ENCODE results near the gene FAM151A. TPM values are rescaled to one million over a fixed set of nuclear protein-coding genes. Genes with fewer than 3 reads are reported as not detected.

Gene FAM151A
- total RNA-seq, 1 donor from 2014 or later, result not detected

GRCh38 chr1:54609301-54609921, 13.9 kb downstream of the FAM151A start:
- Mint-ChIP-seq H3K36me3 (ENCODE audit: low read depth, unreplicated experiment) (peaks cover 32% of the 10 kb centered on the region), H3K27me3 (ENCODE audit: unreplicated experiment) (peaks cover 15% of the 10 kb centered on the region), H3K4me1 (ENCODE audit: unreplicated experiment) (peaks cover 27% of the 10 kb centered on the region), H3K9me3 (ENCODE audit: unreplicated experiment) (no peaks in the 10 kb centered on the region), H3K27ac (ENCODE audit: unreplicated experiment) (no peak overlapping the region), H3K4me3 (ENCODE audit: unreplicated experiment) (no peak overlapping the region)
- no peak for DNase-seq (ENCODE audit: low spot score)
- TF ChIP-seq CTCF (IDR thresholded peaks at IDR 0.05; ENCODE audit: unreplicated experiment), result no peak

GRCh38 chr1:54608566-54609230, 14.6 kb downstream of the FAM151A start:
- DNase-seq (ENCODE audit: low spot score), result no peak
- Mint-ChIP-seq H3K4me1 (ENCODE audit: unreplicated experiment) (peaks cover 20% of the 10 kb centered on the region), H3K36me3 (ENCODE audit: low read depth, unreplicated experiment) (peaks cover 32% of the 10 kb centered on the region), H3K27me3 (ENCODE audit: unreplicated experiment) (peaks cover 15% of the 10 kb centered on the region), H3K4me3 (ENCODE audit: unreplicated experiment) (no peak overlapping the region), H3K9me3 (ENCODE audit: unreplicated experiment) (no peaks in the 10 kb centered on the region), H3K27ac (ENCODE audit: unreplicated experiment) (no peak overlapping the region)
- no peak for TF ChIP-seq CTCF (IDR thresholded peaks at IDR 0.05; ENCODE audit: unreplicated experiment)

GRCh38 chr1:54607821-54608565, 15.3 kb downstream of the FAM151A start:
- H3K27me3 Mint-ChIP-seq (ENCODE audit: unreplicated experiment), result peaks cover 15% of the 10 kb centered on the region
- DNase-seq (ENCODE audit: low spot score), result no peak
- no peak overlapping the region for H3K4me3 Mint-ChIP-seq (ENCODE audit: unreplicated experiment)
- no peak for TF ChIP-seq CTCF (IDR thresholded peaks at IDR 0.05; ENCODE audit: unreplicated experiment)
- no peaks in the 10 kb centered on the region for H3K9me3 Mint-ChIP-seq (ENCODE audit: unreplicated experiment)
- H3K36me3 Mint-ChIP-seq (ENCODE audit: low read depth, unreplicated experiment), result peaks cover 32% of the 10 kb centered on the region
- peaks cover 14% of the 10 kb centered on the region for H3K4me1 Mint-ChIP-seq (ENCODE audit: unreplicated experiment)
- no peak overlapping the region for H3K27ac Mint-ChIP-seq (ENCODE audit: unreplicated experiment)

- Mint-ChIP-seq H3K4me1 (ENCODE audit: unreplicated experiment) (peaks cover 12% of the 10 kb centered on the region), H3K9me3 (ENCODE audit: unreplicated experiment) (no peaks in the 10 kb centered on the region), H3K36me3 (ENCODE audit: low read depth, unreplicated experiment) (peaks cover 35% of the 10 kb centered on the region), H3K27me3 (ENCODE audit: unreplicated experiment) (peaks cover 12% of the 10 kb centered on the region), H3K4me3 (ENCODE audit: unreplicated experiment) (no peak overlapping the region), H3K27ac (ENCODE audit: unreplicated experiment) (no peak overlapping the region)
- no peak for TF ChIP-seq CTCF (IDR thresholded peaks at IDR 0.05; ENCODE audit: unreplicated experiment)
- no peak for DNase-seq (ENCODE audit: low spot score)
Observed at GRCh38 chr1:54606990-54607325, 16.4 kb downstream of the FAM151A start.
